Measurements from ENCODE around the gene NSD2.

Gene NSD2

DNA sequence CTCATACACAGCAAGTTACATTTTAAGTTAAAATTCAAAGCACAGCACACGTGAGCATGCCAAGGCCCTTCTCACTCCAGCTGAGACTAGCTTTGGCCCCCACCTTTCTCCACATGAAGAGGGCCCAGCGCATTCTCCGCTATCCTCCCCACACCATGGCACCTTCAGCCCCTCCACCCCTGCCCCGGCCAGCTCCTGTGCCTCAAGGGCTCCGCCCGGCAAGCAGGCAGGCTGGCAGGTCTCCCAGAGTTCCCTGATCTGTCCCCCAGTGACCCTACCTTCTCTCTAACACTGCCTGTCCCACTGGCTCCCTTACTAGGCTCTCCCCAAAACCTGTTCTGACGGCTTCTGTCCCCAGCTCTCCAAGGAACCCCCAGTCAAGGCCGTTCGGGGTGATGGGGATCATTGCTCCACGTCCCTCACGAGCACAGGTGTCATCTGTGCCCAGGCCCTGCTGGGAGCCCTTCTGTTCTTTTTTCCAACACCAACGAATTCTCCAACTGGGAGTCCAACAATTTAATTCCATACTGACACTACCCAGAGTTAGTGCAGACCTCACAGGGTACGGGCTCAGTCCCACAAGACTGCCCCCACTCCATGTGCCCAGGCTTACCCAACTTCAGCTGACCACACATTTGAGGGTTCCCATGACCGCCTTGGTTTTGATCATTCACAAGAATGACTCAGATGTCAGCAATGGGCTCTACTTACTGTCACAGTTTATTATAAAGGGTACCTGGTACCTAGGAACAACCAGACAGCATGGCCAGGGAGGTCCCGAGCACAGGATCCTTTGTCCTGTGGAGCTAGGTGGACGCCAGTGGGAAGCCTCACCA lies 19.4 kb upstream of the NSD2 start:
- DNase-seq (ENCODE audit: low read depth), result no peak
- H3K4me3 ChIP-seq (ENCODE audit: low read depth, low read length), result no peak overlapping the region
- TF ChIP-seq, protein P1, sequence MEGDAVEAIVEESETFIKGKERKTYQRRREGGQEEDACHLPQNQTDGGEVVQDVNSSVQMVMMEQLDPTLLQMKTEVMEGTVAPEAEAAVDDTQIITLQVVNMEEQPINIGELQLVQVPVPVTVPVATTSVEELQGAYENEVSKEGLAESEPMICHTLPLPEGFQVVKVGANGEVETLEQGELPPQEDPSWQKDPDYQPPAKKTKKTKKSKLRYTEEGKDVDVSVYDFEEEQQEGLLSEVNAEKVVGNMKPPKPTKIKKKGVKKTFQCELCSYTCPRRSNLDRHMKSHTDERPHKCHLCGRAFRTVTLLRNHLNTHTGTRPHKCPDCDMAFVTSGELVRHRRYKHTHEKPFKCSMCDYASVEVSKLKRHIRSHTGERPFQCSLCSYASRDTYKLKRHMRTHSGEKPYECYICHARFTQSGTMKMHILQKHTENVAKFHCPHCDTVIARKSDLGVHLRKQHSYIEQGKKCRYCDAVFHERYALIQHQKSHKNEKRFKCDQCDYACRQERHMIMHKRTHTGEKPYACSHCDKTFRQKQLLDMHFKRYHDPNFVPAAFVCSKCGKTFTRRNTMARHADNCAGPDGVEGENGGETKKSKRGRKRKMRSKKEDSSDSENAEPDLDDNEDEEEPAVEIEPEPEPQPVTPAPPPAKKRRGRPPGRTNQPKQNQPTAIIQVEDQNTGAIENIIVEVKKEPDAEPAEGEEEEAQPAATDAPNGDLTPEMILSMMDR (IDR thresholded peaks at IDR 0.05; ENCODE audit: control insufficient read depth, extremely low read depth, insufficient read depth), result no peak

DNA sequence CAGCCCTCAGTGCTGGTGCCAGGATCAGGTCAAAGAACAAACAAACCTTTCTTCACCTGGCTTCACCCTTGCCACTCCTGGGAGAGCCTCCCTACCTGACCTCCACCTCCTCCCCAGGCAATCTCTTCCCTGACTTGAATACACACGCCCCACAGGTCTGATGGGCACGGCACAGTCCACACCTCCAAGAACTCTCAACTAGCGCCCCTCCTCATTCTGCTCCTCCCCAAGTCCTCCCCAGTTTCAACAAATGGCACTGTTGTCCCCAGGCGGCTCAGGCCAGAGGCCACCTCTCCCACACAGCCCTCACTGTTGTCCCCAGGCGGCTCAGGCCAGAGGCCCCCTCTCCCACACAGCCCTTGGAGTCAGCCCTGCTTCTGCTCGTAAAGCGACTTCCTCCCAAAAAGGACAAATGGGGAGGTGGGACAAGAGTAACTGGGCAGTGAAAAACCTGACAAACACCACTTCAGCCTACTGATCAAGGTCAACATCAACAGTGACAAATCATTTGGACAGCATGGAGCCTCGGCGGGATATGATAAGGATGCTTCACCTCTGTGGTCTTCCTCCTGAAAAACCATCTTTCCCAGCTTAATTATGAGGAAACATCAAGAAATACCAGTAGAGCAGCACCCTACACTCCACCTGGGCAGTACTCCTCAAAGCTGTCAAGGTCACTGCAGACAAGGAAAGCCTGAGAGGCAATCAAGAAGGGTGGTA lies 18.1 kb upstream of the NSD2 start:
- DNase-seq (ENCODE audit: low read depth), result peak; percentile 69
- TF ChIP-seq, protein P1 (IDR thresholded peaks at IDR 0.05; ENCODE audit: control insufficient read depth, extremely low read depth, insufficient read depth), result no peak
- H3K4me3 ChIP-seq (ENCODE audit: low read depth, low read length), result no peak overlapping the region

DNA sequence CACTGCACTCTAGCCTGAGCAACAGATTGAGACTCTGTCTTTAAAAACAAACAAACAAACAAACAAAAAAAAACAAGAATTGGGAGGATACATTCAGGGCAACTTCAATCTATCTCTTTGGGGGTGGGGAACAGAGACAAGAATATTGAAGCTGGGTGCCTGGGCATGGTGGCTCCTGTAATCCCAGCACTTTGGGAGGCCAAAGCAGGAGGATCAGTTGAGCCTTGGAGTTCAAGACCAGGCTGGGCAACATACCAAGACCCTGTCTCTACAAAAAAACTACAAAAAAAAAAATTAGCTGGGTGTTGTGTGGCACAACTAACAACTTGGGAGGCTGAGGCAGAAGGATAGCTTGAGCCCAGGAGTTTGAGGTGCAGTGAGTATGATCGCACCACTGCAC lies 16.4 kb upstream of the NSD2 start:
- peak overlapping the region; percentile 92 for H3K4me3 ChIP-seq (ENCODE audit: low read depth, low read length)
- TF ChIP-seq, protein P1 (IDR thresholded peaks at IDR 0.05; ENCODE audit: control insufficient read depth, extremely low read depth, insufficient read depth), result no peak

DNA sequence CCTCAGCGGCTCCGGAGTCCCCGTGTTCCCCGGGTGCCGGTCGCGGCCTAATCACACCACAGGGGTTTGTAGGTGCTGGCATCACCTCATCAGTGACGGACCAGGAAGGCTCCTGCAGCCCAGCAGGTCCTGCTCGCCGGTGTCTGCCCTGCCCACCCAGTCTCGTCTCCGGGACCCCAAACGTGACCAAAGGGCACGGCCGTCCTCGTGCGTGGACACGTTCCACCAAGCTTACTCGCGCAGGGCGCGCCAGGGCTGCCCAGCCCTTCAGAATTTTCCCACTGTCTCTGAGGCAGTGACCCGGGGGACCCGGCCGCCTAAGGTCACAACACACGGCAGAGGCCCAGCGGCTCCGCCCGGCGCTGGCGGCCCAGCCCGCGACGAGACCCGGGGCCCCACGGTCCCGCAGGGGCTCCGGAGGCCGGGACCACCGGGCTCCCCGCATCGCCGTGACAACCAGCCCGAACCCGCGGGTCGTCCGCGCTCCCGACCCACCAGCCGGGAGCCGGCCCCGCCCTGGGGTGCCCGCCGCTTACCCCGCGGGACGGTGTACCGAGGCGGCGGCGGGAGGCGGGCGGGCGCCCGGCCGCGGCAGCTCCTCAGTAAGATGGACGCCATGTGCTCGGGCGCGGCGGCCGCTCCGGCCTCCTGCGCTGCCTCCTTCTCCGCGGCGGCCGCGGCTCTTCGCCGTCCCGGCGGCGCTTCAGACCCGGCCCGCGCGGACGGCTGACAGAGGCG lies 15.7 kb upstream of the NSD2 start:
- TF ChIP-seq, protein P1 (IDR thresholded peaks at IDR 0.05; ENCODE audit: control insufficient read depth, extremely low read depth, insufficient read depth), result no peak
- DNase-seq (ENCODE audit: low read depth), result no peak
- peak overlapping the region; percentile 92 for H3K4me3 ChIP-seq (ENCODE audit: low read depth, low read length)

More for the DNA sequence above, 16.4 kb upstream of the NSD2 start:
- DNase-seq (ENCODE audit: low read depth), result no peak

DNA sequence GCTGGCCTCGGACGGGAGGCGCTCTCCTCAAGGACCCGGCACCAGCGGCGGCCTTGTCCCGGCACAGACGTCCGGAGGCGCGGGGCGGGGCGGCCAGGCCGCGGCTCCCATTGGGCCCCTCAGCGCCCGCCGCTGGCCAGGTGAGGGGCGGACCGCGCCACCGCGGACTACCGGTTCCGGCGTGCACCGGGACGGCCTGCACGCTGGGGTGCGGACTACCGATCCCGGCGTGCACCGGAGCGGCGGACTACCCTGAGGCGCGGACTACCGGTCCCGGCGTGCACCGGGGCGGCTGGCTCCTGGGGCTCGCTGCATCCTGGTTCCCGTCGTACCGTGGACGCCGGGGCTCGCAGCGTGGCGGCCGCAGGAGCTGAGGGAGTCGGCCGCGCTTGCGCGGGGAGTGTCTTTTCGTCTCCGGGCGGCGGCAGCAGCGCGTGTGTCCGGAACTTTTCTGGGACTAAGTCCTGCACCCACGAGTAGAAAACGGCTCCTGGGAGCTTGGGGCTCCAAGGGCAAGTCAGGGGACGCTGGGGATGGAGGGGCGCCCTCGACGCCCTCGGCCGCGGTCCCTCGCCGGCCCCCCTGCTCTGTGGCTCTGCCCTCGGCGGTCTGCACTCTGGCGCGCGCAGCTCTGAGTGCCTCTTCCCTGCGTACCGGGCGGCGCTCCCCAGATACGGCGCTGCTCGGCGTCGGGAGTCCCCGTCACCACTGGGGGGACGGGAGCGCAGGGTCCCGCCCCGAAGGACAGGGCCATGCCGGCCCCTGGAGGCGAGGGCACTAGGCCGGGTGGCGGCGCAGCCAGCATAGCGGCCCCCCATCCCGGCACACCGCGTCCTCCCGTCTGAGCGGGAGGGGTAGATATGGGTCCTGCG lies 14.9 kb upstream of the NSD2 start, which contains the start of gene LETM1:
TSS of gene LETM1 (minus strand) at position 86 of the 872 bp plus-strand sequence. CDS start 206 bp downstream, outside the sequence.
- DNase-seq (ENCODE audit: low read depth), result peak; percentile 86
- peak within 1 kb of the TSS; percentile 92 for H3K4me3 ChIP-seq (ENCODE audit: low read depth, low read length)
- TF ChIP-seq, protein P1 (IDR thresholded peaks at IDR 0.05; ENCODE audit: control insufficient read depth, extremely low read depth, insufficient read depth), result no peak
